ENCODE data around the gene WWOX.

The WWOX gene

DNA sequence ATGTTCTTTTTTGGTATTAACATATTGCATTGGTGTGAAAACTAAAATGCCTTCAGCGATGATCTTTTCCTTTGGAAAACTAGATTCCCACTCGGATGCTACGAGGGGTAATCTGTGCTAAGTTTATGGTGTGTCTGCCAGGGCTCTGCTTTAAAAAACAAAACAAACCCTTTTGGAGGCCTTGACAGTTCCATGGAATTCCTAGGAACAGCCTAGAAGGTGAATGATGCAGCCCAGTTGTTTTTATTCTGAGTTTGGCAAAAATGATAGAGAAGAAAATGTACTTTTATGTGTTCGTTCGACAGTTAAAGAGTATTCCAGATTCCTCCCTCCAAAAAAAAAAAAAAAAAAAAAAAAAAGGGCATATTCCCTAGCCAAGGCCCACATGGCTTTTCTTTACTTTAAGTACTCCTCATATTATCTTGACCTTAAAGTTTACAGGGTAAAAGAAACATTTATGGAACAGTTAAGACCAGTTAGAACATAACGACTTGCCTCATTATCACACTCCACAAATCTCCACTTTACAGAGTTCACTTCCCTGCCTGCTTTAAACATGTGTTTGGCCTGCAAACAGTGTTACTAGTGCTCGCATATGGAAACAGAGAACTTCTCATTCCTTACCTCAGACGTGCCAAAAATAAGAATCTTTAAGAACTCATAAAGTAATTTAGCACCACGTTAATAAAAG lies 159.1 kb downstream of the WWOX start:
- no peak overlapping the region for H3K4me3 ChIP-seq (ENCODE audit: low read depth, low read length)

DNA sequence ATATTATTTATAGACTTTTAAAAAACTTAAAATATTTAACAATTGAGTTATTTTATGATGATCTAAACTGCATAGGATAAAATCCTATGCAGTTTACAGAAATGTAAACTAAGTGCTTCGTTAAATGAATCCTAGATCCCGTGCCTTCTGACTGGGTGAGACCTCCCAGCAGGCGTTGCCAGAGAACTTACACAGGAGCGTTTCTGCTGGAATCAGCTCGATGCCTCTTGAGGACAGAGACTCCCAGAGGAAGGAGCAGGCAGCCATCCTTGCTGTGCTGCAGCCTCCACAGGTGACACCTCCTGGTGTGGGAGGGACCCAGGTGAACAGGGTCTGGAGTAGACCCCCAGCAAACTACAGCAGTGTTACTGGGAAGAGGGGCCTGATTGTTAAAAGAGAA lies 160.4 kb downstream of the WWOX start:
- H3K4me3 ChIP-seq (ENCODE audit: low read depth, low read length) = no peak overlapping the region

DNA sequence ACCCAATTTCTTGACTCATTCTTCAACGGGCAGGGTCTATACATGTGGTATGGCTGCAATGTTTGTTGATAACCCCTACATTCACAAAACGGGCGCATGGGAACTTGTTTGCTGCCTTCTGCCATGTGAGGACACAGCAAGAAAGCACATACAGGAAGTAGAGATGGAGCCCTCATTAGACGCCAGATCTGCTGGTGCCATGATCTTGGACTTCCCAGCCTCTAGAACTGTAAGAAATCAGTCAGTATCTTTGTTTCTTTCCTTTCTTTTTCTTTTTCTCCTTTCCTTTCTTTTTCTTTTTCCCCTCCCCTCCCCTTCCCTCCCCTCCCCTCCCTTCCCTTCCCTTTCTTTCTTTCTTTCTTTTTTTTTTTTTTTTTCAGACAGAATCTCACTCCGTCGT lies 165.2 kb downstream of the WWOX start:
- H3K4me3 ChIP-seq (ENCODE audit: low read depth, low read length) = no peak overlapping the region

DNA sequence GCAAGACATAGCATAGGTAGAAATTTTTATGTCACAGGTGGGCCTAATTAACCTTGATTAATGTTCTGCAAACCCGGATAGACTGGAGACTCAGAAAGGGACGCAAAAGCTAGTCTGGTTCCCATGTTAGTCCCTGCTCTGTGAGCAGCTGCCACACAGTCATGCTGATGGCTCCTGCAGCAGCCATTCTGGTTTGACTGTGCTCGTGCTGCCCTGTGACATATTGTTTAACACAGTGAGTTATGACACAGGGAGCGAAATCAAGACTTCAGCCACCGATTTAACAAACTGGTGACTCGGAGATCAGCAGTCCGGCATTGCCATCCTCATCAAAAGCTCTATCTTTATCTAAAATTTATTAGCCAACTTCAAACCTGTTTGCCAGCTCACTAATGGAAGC lies 169.8 kb downstream of the WWOX start:
- no peak overlapping the region for H3K4me3 ChIP-seq (ENCODE audit: low read depth, low read length)

DNA sequence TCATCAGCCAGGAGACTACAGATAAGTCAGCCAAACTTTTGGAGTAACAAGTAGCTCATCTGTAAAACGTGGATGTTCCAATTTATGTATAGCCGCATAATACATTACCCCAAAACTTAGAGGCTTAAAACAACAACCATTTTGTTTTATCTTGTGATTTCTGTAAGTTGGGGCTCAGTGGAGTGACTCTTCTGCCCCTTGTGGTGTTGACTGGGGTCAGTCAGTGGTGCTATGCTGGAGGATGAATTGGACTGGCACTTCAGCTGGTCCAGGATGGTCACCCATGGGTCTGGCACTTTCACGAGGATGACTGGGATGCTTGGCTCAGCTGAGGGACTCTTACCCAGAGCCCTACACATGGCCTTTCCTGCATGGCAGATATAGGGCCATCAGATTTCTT lies 172.5 kb downstream of the WWOX start:
- no peak overlapping the region for H3K4me3 ChIP-seq (ENCODE audit: low read depth, low read length)

DNA sequence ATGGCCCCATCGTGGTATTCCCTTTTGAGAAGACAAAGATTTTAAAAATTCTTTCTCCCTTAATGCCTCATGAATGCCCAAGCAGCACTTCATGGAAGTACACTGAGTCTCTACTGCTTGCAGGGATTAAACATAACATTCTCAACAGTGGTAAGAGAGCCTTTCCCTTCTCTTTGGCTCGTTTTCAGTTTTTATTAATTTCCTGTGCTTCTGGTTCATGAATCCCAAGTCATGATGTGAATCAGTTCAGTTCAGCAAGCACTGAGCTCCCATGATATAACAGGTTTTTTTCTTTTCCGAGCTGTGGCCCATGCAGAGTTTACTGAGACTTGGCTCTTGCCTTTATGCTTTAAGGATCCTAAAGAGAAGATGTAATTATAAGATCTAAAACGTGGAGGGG lies 175.3 kb downstream of the WWOX start:
- no peak overlapping the region for H3K4me3 ChIP-seq (ENCODE audit: low read depth, low read length)

DNA sequence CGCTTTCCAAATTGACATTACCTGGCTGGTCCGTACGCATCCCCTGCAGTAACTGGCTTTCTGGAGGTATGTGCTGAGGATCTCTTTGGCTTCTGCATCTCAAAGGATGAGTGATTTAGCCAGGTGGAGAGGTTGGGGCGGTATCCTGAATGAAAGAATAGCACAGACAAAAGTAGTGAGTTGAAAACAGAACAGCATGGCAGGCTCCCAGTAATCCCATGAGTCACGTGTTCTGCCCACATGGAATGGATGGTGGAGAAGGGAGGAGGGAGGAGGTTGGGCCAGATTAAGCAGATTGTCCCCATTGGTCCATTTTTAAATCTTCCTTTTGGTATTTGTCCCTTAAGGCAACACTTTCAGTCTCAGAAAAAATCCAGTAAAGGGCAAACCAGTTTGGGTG lies 176.0 kb downstream of the WWOX start:
- H3K4me3 ChIP-seq (ENCODE audit: low read depth, low read length) = no peak overlapping the region

DNA sequence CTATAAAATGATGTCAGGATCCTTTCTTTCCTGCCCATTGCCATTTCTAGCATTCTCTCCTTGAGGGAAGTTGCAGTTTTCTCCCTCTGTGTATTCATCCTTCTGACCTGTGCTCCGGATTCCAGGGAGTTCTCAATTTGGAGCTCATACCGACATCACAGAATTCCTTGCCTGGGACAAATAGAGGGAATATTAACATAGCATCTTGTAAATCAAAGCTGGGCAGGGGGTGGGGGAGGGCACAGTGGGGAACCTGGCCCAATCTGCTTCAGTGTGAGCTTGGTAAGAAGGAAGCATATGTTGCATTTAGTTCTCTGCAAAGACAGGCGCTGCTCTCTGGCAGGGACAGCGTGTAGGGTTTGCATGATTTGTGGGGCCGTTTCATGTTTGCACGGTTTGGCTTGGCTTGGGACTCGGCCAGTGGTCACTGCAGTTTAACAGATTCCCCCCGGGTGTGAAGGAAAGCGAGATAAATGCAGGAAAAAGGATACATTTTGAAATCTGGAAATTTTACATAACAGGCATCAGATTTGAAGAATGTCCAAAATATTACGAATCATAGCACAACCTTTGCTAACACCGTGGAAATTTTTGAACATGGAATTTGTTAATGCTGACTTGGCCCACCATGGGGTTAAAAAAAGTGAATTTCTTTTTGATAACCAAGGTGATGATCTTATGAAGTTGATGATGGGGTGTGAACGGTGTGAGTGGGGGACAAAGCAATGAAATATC lies 178.0 kb downstream of the WWOX start:
- H3K4me3 ChIP-seq (ENCODE audit: low read depth, low read length) = no peak overlapping the region

DNA sequence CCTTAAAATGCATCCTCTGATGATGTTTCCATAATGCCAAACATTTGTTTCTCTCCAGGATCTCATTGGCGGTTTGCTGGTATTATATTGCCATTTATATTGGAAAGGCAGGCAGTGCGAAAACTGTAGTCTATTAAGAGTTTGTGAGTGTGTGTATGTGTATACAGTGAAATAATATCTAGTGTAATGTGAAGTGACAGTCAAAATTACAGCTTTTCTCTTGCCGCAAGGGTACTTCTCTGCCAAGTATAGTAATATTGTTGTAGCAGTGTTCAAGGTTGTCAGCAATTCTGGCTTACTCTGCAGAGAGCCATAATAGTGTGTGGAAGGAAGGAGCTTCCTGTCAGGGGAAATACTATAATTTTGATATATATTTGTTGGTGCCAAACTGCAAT lies 178.6 kb downstream of the WWOX start:
- no peak overlapping the region for H3K4me3 ChIP-seq (ENCODE audit: low read depth, low read length)

DNA sequence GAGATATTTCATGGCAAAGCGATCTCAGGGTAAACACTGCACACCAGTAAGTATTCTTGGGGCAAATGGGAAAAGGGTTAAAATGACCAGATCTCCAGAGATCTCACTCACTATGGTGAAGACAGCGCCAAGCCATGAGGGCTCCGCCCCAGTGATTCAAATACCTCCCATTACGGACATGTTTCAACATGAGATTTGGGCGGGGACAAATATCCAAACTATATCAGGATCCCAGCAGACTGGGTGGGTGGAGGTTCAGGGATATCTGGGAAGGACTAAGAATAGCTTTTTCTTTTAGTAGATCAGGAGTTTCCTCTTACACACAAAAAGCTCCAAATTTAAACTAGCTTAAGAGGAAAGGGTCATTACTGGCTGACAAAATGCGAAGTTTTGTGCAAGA lies 181.7 kb downstream of the WWOX start:
- no peak overlapping the region for H3K4me3 ChIP-seq (ENCODE audit: low read depth, low read length)

DNA sequence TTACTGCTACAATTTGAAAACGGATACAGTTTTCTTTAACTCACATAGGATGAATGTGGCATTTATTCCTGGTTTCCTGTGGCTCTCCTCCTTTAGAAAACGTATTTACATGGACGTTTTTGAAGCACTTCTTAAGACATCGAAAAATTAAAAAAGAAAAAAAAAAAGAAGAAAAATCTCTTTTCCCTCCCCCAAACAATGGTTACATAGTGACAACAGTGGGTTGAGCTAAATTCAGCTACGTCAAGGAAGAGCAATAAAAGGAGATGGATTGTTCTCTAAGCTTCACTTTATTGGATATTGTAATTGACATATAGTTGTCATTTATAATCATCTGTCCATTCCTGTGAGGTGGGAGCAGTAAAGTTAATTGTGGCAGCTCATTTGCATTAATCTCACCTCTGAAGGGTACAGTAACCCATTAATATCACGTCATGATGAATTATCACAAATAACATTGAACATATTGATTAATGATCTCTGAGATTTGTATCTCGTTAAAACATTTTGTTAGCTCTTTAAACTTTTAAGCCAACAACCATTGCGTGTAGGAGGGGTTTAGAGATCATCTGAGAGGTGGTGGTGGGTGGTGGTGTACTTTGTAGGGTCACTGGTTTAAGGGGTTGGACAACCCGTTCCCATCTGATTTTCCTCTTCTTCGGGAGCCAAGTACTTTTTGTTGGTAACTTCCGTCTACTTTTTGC lies 184.2 kb downstream of the WWOX start:
- H3K4me3 ChIP-seq (ENCODE audit: low read depth, low read length) = no peak overlapping the region

DNA sequence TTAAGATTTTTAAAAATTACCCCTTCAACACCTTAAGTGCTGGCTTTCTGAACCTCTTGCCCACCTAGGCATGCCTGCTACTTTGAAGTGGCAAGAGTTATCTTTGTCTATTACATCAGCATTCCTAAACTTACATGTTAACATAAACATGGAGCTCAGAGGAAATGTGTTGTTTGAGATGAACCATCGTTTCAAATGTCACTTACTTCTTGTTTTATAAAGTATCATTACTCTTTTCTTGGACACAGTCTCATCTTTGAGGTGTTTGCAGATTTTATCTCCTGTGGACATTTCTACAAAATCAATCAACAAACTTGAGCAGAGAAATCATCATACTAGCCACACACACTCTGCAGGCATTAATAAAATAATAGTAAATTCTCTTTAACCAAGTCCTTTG lies 184.9 kb downstream of the WWOX start:
- no peak overlapping the region for H3K4me3 ChIP-seq (ENCODE audit: low read depth, low read length)

DNA sequence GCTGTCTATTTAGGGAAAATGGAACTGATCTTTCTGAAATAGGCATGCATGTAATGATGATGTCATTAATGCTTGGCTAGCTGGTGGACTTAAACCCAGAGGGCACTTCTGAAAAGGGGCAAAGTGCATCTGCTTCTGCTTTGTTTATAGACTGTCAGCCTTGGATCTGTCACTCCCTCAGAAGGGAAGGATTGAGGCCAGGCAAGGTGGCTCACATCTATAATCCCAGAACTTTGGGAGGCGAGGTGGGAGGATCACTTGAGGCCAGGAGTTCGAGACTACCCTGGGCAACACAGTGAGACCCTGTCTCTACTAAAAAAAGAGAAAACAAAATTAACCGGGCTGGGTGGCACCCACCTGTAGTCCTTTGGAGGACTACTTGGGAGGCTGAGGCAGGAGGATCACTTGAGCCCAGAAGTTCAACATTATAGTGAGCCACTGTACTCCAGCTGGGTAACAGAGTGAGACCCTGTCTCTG lies 185.5 kb downstream of the WWOX start:
- no peak overlapping the region for H3K4me3 ChIP-seq (ENCODE audit: low read depth, low read length)

DNA sequence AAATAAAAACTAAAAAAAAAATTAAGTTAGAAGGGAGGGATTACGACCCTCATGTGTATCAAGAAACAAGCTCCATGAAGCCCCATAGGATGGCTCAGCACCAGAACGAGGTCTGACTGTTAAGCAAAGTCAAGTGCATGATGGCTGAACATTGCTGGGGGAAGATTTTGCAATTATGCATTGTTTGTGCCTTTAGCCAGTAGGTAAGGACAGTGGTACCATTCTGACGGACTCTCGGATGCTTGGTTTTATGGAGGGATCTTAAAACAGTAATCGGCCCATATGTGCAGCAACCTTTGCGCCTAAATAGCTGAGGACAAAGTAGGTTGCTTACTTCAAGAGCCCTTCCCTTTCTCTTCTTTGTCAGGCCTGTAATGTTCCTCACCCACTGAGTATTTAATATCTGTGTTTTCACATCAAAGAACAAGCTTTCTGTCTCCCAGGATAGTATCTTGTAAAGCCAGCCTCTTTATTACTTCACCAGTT lies 186.0 kb downstream of the WWOX start:
- H3K4me3 ChIP-seq (ENCODE audit: low read depth, low read length) = no peak overlapping the region

DNA sequence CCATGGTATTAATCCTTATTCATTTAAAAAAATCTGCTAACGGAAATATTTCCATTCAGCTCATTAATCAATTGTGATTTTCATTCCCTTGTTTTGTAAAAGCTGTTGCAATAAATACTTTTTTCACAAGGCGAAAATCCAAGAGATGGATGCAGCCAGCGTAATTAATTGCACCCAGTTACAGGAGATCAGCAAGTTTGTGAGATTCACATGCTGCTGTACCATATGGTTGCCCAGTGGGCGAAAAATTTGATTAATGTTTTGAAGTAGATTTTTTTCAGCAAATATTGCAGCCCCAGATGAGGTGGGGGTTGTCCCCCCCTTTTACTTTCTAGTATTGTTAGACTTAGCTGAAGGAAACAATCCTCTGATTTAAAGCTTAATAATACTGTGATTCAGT lies 186.6 kb downstream of the WWOX start:
- H3K4me3 ChIP-seq (ENCODE audit: low read depth, low read length) = no peak overlapping the region

DNA sequence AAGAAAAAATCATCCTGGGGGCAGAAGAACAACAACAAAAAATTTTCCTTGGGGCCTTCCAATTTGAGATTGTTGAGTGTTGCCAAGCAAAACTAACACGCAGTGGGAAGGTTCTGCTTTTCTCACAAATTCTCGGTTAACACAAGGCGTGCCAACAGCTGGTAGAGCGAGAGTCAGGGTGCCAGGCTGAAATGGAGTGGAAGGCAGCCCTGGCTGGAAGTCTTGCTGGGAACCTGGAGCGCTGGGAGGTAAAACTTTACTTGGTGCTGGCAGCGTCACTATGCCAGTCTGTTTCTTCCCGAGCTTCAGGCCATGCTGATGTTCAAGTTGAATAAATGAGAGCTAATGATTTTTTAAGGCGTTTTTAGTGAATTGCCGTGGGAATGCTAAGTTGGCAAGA lies 189.4 kb downstream of the WWOX start:
- H3K4me3 ChIP-seq (ENCODE audit: low read depth, low read length) = no peak overlapping the region

DNA sequence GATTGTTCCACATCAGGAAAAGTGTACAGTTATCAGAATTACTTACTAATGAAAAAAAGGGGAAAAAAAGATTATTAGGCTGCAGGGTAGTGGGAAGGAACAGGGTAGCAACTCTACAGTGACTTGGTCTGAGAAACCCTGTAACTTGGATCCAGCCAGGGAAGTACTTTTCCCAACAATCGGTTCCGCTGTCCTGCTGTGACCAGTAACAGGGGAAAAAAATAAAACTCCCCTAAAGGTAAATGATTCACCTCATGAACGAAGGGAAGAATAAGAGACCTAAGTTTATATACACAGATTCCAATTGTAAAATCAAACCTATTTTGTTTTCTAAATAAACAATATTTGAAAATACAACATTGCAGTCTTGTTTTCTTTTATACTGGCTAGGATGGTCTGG lies 189.9 kb downstream of the WWOX start:
- H3K4me3 ChIP-seq (ENCODE audit: low read depth, low read length) = no peak overlapping the region

DNA sequence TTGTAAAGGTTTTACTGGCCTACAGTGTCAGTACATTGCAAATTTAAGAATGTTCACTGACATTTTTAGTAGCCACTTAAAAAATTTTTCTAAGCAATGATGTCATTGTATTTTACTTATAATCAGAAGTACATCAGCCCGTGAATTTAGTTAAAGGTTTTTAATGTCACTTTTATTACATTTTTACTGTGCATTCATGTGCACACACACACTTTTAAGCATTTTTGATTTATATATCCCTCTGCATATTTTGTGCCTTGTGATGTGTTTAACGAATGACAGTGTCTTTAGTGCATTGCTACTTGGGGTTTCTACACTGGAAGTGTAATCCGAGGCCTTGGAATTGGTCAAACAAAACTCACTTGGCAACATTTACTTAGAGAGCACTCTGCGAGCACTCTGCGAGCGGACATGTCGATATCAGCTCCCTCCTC lies 190.4 kb downstream of the WWOX start:
- H3K4me3 ChIP-seq (ENCODE audit: low read depth, low read length) = no peak overlapping the region

DNA sequence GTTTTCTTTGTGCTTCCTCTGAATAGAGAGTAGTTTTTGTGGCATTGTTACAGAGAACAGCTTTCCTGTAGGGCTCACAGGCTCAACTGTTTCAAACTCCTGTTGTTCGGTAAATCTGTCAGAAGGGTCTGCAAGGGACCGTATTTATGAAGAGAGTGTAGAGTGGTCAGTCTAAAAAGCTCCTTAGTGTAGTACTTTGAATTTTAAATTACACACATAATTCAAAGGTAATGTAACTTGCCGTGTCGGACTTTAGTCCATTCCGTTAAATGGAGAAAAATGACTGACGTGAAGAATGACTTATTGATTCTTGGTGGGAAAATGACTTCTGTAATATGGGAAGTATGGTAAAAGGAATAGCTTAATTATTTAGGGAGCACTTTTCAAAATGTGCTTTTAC lies 190.9 kb downstream of the WWOX start:
- H3K4me3 ChIP-seq (ENCODE audit: low read depth, low read length) = no peak overlapping the region

DNA sequence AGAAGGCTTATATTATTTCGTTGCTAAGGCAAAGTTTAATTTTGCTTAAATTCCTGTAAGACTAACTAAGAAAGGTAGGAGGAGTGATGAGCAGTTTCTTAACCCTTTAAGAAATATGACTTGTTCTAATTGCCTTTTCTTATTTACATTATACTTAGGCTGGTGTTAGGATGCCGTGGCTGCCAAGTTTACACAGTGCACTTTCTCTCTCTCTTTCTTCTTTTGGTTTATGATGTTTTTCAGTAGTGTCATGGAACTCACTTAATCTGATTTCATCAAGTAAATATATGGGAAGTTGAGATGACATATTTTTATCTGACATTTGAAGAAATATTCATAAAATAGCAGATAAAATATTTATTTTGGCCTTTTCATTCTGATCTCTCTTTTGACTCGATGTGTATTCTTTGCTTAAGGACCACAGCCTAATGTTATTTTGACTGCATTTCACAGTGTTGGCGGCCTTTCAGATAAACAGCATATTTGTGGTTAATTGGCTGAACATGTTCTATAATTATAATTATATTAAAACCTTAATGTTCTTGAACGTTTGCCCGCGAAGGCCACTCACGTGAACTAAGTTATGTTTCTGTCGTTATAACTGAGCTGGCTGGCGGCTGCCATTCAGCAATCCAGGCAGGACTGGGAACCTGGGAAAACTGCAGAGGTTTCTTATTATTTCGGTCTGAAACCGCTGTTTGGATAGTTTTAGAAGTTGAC lies 191.6 kb downstream of the WWOX start:
- no peak overlapping the region for H3K4me3 ChIP-seq (ENCODE audit: low read depth, low read length)

DNA sequence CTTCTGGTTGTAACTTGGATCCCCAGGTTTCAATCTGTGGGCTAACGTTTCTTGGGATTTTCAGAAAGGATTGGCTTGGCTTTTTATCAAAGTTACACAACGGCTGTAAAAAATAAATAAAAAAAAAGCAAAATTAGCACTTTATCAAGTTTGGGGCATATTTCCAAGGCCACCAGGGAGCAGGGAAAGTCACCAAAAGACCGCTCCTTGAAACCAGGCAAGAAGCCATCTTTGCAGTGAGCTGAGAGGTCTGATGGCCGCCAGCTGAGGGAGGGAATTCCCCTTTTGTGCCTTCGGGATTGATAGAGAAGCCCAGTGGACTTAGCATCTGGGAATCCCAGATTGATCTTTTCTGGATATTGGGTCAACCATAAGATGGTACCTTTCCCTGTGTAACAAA lies 192.2 kb downstream of the WWOX start:
- no peak overlapping the region for H3K4me3 ChIP-seq (ENCODE audit: low read depth, low read length)
